SK-N-SH treated with all-trans-retinoic acid at 6 μM for 48 hours (cell line): ENCODE results near the gene SLK.

Experiments used
- GLIS3 ChIP-seq: fragments of 250-450 bp; sonication (Bioruptor Pico); IDR thresholded peaks from 2 replicates; pipeline ENCODE4 v1.5.0; 2020; ENCODE audit warnings: mild to moderate bottlenecking, moderate library complexity
- TCF4 ChIP-seq: fragments of 250-450 bp; sonication (Bioruptor Pico); IDR thresholded peaks from 2 replicates; pipeline ENCODE4 v1.8.0; 2021; ENCODE audit warnings: mild to moderate bottlenecking, moderate library complexity, borderline replicate concordance
- ZNF8 ChIP-seq: fragments of 450-650 bp; formaldehyde crosslinking; IDR thresholded peaks from 2 replicates; pipeline ENCODE4 v1.5.0; 2020; ENCODE audit warnings: mild to moderate bottlenecking, moderate library complexity

DNA sequence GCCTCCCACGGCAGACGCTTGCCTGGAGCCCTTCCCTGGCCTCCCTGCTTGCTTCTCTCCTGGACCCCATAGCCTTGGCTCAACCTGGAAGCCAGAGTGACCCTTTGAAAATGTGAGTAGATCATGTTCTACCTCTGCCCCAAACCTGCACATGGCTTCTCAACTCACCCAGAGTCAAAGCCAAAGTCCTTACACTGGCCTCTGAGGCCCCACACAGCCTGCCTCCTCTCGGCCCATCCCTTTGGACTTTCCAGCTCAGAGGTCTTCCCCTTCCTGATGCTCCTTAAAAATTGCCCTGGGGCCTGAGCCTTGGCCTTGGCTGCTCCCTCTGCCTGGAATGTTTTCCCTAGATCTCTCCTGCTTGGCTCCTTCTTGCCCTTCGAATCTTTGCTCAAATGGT, 86.3 kb downstream of the SLK start:
- TF ChIP-seq ZNF8 (CRISPR knock-in tag) (no peak), GLIS3 (no peak), TCF4 (CRISPR knock-in tag) (no peak)
